ENCODE data around the gene AHI1.

DNA sequence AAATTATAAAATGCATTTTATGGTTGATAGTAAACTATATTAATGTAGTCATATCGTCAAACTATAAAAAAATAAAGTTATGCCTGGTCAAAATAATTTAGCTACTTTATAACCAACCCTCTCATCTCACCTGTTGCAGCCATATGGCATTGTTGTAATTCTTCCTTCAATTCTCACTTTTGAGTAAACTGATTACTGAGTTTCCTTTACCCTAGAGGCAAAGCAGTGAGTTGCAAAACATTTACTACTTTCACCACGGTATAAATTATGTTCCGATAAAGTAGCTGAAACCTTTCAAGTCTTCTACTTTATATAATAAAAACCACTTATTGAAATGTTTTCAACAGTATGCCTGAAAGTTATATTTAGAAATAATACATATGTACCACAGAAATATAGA is 113.8 kb downstream of the AHI1 start:
- TF ChIP-seq, protein P1, sequence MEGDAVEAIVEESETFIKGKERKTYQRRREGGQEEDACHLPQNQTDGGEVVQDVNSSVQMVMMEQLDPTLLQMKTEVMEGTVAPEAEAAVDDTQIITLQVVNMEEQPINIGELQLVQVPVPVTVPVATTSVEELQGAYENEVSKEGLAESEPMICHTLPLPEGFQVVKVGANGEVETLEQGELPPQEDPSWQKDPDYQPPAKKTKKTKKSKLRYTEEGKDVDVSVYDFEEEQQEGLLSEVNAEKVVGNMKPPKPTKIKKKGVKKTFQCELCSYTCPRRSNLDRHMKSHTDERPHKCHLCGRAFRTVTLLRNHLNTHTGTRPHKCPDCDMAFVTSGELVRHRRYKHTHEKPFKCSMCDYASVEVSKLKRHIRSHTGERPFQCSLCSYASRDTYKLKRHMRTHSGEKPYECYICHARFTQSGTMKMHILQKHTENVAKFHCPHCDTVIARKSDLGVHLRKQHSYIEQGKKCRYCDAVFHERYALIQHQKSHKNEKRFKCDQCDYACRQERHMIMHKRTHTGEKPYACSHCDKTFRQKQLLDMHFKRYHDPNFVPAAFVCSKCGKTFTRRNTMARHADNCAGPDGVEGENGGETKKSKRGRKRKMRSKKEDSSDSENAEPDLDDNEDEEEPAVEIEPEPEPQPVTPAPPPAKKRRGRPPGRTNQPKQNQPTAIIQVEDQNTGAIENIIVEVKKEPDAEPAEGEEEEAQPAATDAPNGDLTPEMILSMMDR (IDR thresholded peaks at IDR 0.05; ENCODE audit: poor library complexity) = no peak
- TF ChIP-seq EZH2 (IDR thresholded peaks at IDR 0.05; ENCODE audit: borderline replicate concordance) = no peak

Data from hepatocyte (in vitro differentiated cells).